BE2C (cell line): ENCODE measurements around the gene PBX1.
A peak's percentile ranks its signal among the peaks of the same experiment; 100 is the strongest.

Experiments used
- DNase-seq: peaks from one replicate; pipeline ENCODE4 v3.0.0-alpha.2; 2020
- H3K27me3 ChIP-seq: fragments of 250-450 bp; sonication (Bioruptor Pico); 2 replicates; pipeline ENCODE4 v1.5.1; 2020; ENCODE audit warnings: mild to moderate bottlenecking
- H3K36me3 ChIP-seq: fragments of 250-450 bp; sonication (Bioruptor Pico); 2 replicates; pipeline ENCODE4 v1.5.1; 2020; ENCODE audit warnings: mild to moderate bottlenecking
- H3K4me1 ChIP-seq: fragments of 250-450 bp; sonication (Bioruptor Pico); 2 replicates; pipeline ENCODE4 v1.5.1; 2020
- H3K4me3 ChIP-seq: 2 replicates; pipeline ENCODE4 v1.5.1; 2011; ENCODE audit warnings: low read depth, low read length
- H3K9me3 ChIP-seq: fragments of 250-450 bp; sonication (Bioruptor Pico); 2 replicates; pipeline ENCODE4 v1.5.1; 2020
- TF ChIP-seq, protein P1 (sequence below): IDR thresholded peaks from 2 replicates; pipeline ENCODE4 v1.5.1; 2012; ENCODE audit warnings: mild to moderate bottlenecking, low read depth, low read length

Gene PBX1

DNA sequence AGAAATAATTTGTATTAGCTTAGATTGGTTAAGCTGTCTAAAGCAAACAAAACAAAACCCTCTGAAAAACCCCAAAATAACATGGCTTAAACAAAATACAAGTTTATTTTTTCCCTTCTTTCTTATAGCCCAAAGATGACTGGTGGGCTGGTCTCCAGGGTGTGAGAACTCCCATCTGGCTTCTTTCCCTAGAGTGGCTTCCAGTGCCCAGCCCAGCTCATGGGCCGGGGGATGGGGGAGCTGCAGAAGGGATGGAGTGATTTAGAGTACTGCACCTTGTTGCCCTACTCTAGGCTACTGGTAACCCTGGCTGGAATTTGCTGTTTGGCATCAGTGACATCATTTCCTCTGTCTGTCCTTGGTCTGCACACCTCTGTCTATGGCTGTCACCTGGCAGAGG is 223.0 kb downstream of the PBX1 start:
- no peak overlapping the region for H3K4me3 ChIP-seq
- no peak for DNase-seq
- H3K9me3 ChIP-seq = no peaks in the 10 kb centered on the region
- TF ChIP-seq, protein P1, sequence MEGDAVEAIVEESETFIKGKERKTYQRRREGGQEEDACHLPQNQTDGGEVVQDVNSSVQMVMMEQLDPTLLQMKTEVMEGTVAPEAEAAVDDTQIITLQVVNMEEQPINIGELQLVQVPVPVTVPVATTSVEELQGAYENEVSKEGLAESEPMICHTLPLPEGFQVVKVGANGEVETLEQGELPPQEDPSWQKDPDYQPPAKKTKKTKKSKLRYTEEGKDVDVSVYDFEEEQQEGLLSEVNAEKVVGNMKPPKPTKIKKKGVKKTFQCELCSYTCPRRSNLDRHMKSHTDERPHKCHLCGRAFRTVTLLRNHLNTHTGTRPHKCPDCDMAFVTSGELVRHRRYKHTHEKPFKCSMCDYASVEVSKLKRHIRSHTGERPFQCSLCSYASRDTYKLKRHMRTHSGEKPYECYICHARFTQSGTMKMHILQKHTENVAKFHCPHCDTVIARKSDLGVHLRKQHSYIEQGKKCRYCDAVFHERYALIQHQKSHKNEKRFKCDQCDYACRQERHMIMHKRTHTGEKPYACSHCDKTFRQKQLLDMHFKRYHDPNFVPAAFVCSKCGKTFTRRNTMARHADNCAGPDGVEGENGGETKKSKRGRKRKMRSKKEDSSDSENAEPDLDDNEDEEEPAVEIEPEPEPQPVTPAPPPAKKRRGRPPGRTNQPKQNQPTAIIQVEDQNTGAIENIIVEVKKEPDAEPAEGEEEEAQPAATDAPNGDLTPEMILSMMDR = no peak
- no peaks in the 10 kb centered on the region; the same call in 1 of the 2 replicates for H3K4me1 ChIP-seq
- no peaks in the 10 kb centered on the region for H3K27me3 ChIP-seq
- no peaks in the 10 kb centered on the region for H3K36me3 ChIP-seq

GRCh38 chr1:164783778-164784555 is 225.0 kb downstream of the PBX1 start:
- no peak for DNase-seq
- no peaks in the 10 kb centered on the region for H3K36me3 ChIP-seq
- H3K27me3 ChIP-seq = no peaks in the 10 kb centered on the region
- TF ChIP-seq, protein P1 = no peak
- no peaks in the 10 kb centered on the region; the same call in 1 of the 2 replicates for H3K4me1 ChIP-seq
- no peaks in the 10 kb centered on the region for H3K9me3 ChIP-seq
- no peak overlapping the region for H3K4me3 ChIP-seq

GRCh38 chr1:164784960-164785359 is 226.0 kb downstream of the PBX1 start:
- Histone ChIP-seq H3K9me3 (no peaks in the 10 kb centered on the region), H3K4me1 (no peaks in the 10 kb centered on the region; the same call in 1 of the 2 replicates), H3K36me3 (no peaks in the 10 kb centered on the region), H3K27me3 (no peaks in the 10 kb centered on the region), H3K4me3 (no peak overlapping the region)
- TF ChIP-seq, protein P1 = no peak
- no peak for DNase-seq

DNA sequence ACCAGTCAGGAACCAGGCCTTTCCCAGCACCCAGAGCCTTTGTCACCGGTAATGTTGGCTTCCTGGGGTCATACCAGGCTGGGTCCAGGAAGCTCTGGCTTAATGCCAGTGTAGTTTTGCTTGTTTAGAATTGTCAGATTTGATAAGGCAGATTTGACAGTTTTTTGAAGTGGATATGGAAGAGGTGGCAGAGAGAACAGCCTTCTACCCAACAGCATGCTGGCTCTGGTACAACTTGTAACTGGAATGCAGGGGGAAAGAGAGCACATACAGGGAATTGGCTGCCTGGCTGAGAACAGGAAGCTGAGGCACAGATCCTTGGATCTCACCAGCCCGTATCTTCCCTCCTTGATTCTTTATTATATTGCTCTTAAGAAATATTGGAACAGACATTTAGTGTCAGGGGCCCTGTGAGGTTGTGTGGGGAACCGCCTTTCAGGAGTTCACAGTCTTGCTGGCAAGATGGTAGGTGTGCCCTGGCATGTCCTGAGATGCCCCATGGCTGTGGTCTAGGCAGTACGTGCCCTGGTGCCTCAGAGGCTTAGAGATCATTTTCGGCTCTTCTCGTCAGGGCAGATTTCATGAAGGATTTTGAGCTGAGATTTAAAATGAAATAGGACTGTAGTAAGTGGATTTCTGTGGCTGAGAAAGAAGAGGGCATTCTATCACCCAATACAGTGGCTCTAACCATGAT is 227.0 kb downstream of the PBX1 start:
- Histone ChIP-seq H3K4me1 (no peaks in the 10 kb centered on the region; the same call in 1 of the 2 replicates), H3K4me3 (no peak overlapping the region), H3K36me3 (no peaks in the 10 kb centered on the region), H3K9me3 (no peaks in the 10 kb centered on the region), H3K27me3 (peaks cover 4% of the 10 kb centered on the region; the same call in 1 of the 2 replicates)
- TF ChIP-seq, protein P1 = no peak
- no peak for DNase-seq

DNA sequence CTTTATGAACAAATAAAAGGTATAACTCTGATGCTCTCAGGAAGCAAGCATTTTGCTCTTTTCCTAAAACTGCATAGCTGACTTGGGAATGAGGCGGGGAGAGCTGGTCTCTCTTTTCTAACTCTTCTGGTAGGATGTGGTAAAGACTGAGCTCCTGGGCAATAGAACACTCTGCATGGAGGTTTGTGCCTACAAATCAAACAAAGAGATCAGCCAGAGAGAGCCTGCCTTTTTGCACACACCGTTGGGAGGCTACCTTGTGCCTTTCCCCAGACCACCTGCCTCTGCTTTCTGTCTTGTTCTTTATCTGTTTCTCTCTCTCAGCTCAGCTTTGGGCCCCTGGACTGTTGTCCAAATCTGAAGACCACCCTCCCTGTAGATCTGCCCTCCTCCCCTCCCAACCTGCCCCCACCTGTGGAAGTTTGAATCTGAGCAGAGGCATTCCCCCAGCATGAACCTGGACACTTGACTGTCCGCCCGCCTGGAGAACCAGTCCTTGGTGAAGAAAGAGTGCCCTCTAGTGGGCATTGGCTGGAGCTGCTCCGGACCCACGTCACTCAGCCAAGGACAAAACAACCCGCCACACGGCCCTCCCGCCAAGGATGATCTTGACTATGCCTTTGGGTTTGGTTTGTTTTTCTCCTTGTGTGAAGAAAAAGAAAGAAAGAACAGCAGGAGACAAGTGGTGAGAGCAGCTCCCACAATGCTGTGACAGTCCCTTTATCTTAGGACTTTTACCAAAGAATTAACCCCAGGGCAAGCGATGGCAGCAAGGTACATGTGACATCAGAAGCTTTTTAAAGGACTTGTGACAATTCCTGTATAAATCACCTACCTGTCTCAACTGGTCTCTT is 228.2 kb downstream of the PBX1 start:
- Histone ChIP-seq H3K9me3 (no peaks in the 10 kb centered on the region), H3K4me1 (no peaks in the 10 kb centered on the region), H3K4me3 (no peak overlapping the region), H3K27me3 (peaks cover 4% of the 10 kb centered on the region; the same call in 1 of the 2 replicates), H3K36me3 (no peaks in the 10 kb centered on the region)
- TF ChIP-seq, protein P1 = peak; percentile 93
- peak; percentile 72 for DNase-seq
